Dermis blood vessel endothelial cell (primary cell): ENCODE data around the gene DNAJB1. TPM values are rescaled to one million over a fixed set of nuclear protein-coding genes. Genes with fewer than 3 reads are reported as not detected.
"Not testable (repeated sequence)": the region's sequence is repeated elsewhere in the genome, so short reads cannot be mapped to it uniquely, and the experiment has no call there.

Source experiments
- DNase-seq: peaks from one replicate; pipeline ENCODE4 v3.0.0; 2010
- total RNA-seq: library from RNA; depleted of rRNA; stranded (reverse); fragments of >200 nt; gene quantifications from 2 replicates; pipeline ENCODE4 v1.2.3, GENCODE V29; 2014

The DNAJB1 gene
- total RNA-seq, 1 donor from 2014 or later: 39.5 TPM

DNA sequence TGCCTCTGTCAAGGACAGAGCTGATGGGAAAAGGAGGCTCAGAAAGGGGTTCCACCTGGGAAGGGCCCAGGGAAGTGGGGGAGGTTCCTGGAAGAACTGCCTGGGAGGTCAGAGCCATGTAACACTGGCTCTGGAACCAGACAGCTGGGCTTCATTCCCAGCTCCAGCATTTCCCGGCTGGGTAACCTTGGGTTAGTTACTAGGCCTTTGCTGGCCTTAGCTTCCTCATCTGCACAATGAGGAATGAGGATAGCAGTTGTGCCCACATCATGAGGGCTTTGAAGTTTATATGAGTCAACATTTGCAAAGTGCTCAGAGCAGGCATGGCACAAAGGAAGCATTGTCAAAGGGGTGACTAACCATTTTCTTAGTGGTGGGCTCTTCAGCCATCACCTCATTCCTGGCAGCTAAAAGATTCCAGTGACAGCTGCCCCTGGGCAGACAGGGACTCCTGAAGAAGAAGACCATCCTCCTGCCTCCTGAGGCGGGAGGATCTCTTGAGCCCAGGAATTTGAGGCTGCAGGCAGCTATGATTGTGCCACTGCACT lies 1.7 kb upstream of the DNAJB1 start:
- DNase-seq: peak; percentile 78

GRCh38 chr19:14519245-14519859 lies 1.2 kb upstream of the DNAJB1 start:
- no peak for DNase-seq

DNA sequence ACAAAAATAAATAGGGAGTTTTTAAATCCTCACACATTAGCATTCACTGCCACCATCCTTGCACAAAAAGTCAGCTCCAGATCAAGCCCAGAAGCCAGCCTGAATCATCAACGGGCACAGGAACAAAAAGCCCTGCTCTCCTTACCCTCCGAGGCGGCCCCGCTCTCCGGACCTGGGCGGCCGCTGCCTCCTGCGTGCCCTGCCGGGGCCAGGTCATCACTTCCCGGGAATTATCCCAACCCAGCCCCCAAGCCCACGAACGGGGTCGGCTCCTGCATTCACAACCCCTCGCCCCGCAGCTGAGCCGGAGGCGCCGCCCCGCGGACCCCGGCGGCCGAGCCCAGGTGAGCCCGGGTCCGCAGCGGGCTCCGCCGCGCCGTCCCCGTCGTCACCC lies 754 bp downstream of the DNAJB1 start:
- DNase-seq: peak; percentile 67

GRCh38 chr19:14516746-14517438 lies 1.3 kb downstream of the DNAJB1 start:
- no peak for DNase-seq

DNA sequence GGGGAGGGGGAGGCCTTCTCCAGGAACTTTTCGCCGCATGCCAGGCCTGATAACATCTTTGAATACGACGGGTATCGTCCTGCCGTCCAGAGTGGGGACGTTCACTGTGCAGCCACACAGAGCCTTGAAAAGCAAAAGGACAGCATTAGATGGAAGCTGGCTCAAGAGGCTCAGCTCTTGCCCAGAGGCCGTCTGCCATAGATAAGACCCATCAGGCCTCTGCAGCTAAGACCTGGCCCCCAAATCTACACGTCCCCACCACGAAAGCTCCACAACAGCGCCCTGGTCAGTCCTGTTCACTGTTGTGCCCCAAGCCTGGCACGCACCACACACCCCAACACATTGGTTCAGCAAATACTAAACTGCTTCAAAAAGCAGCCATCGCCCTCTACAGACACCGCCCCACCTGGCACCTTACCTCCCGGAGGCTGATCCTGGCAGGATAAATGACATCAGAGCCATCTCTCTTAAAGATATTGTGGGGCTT lies 2.1 kb downstream of the DNAJB1 start:
- no peak for DNase-seq

- DNase-seq: no peak
Observed at GRCh38 chr19:14515501-14516047, 2.6 kb downstream of the DNAJB1 start.

- no peak for DNase-seq
Observed at GRCh38 chr19:14514215-14514863, 3.9 kb downstream of the DNAJB1 start.

DNA sequence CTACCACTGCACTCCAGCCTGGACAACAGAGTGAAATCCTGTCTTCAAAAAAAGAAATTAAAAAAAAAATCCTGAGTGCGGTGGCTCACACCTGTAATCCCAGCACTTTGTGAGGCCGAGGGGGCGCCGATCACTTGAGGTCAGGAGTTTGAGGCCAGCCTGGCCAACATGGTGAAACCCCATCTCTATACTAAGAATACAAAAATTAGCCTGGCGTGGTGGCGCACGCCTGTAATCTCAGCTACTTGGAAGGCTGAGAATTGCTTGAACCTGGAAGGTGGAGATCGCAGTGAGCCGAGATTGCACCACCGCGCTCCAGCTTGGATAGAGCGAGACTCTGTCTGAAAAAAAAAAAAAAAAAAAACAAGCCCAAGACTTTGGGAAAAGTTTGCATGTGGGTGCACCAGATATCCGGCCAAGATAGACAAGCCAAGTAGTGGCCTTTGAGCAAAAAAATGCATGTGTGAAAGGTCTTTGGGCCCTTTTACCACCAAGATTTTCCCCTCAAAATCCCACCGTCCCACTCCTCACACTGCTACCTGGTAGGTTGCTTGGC lies 5.7 kb downstream of the DNAJB1 start:
- no peak for DNase-seq

- DNase-seq: no peak
Observed at GRCh38 chr19:14511229-14511593, 7.0 kb downstream of the DNAJB1 start.

DNA sequence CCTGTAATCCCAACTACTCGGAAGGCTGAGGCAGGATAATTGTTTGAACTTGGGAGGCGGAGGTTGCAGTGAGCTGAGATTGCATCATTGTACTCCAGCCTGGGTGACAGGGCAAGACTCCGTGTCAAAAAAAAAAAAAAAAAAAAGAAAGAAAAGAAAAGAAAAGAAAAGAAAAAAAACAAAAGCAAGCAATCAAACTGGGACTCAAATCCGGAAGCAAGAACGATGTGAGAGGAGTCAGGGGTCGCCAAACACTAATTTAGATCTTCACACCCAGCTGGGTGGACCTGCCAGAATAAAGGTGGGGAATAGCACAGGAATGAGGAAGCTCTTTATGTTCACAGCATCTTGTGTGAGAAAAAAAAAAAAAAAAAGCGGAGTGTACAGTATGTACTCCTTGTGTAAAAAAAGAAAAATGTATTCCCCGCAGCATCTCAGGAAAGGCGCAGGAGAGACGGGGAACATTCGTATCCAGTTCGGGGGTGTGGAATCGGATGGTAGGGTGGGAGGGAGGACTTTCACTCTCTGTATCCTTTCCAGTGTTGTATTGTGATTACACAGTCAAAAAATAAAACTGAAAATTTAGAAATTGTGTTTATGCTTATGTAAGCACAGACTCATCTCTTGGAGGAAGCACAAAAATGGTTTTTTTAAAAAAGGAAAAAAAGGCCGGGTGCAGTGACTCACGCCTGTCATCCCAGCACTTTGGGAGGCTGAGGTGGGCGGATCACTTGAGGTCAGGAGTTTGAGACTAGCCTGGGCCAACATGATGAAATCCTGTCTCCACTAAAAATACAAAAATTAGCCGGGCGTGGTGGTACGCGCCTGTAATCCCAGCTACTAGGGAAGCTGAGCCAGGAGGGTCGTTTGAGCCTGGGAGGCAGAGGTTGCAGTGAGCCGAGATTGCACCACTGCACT lies 7.6 kb downstream of the DNAJB1 start:
- DNase-seq: peak; percentile 26

- peak; percentile 76 for DNase-seq
Observed at GRCh38 chr19:14507704-14508542, 10.3 kb downstream of the DNAJB1 start.

GRCh38 chr19:14505488-14506239 lies 12.5 kb downstream of the DNAJB1 start:
- DNase-seq: peak; percentile 63

- DNase-seq: not testable (repeated sequence)
Observed at GRCh38 chr19:14504575-14504974, 13.6 kb downstream of the DNAJB1 start.

DNA sequence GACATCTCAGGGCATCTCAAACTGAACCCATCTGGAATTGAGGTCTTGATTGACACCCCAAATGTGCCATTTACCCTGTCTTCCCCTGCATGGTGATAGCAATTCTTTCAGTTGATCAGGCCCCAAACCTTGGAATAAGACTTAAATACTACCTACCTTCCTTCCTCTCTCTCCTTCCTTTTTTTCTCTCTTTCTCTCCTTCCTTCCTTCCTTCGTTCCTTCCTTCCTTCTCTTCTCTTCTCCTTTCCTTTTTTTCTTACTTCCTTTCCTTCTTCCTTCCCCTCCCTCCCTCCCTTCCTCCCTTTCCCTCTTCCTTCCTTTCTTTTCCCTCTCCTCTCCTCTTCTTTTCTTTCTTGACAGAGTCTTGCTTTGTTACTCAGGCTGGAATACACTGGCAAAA lies 14.9 kb downstream of the DNAJB1 start:
- DNase-seq: no peak

- DNase-seq: no peak
Observed at GRCh38 chr19:14502334-14503092, 15.7 kb downstream of the DNAJB1 start.

DNA sequence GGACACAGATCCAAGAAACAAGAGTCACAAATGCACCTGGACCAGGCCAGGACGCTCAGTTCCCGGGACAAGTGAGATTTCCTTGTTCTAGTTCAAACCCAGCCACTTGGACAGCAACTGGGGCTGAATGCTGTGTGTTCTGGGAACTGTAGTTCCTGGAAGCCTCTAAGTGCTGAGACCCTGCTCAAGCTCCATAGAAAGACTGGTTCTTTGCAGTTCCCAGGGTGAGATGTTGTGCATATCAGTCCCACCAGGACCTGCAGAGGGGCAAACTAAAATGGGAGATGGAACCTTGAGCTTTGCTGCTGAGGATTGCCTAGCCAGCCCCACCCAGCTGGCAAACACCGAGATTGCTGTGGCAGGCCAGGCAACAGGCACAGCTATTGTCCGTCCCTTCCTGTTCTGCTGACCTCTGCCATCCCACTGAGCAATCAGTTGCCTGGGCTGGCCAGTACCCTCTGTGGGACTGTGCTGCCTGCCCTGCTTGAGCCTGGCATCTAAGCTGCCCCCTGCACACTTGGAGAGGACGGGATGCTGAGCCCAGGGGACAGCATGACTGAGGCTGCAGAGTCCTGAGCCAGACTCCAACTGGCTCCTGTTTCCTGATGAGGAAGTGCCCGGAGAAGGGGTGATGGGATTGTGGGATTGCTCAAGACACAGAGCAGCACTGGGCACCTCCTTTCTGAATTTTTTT lies 20.8 kb downstream of the DNAJB1 start:
- peak; percentile 67 for DNase-seq

DNA sequence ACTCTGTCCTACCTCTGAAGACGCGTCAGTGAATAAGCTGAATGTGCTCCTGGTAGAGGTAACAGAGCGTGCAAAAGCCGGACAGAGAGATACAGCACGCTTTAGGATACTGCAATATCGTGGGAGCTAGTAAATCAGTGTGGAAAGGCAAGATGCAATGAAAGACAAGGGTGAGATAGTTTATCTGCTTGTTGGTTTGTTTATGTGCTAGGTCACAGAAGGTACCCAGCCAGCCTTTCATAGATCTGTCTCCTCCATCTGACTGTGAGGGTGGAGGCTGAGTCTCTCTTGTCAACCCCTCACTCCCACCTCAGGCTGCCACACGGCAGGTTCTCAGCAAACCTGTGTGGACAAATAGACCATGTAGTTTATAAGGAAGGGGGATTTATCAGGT lies 21.4 kb downstream of the DNAJB1 start:
- DNase-seq: no peak

DNA sequence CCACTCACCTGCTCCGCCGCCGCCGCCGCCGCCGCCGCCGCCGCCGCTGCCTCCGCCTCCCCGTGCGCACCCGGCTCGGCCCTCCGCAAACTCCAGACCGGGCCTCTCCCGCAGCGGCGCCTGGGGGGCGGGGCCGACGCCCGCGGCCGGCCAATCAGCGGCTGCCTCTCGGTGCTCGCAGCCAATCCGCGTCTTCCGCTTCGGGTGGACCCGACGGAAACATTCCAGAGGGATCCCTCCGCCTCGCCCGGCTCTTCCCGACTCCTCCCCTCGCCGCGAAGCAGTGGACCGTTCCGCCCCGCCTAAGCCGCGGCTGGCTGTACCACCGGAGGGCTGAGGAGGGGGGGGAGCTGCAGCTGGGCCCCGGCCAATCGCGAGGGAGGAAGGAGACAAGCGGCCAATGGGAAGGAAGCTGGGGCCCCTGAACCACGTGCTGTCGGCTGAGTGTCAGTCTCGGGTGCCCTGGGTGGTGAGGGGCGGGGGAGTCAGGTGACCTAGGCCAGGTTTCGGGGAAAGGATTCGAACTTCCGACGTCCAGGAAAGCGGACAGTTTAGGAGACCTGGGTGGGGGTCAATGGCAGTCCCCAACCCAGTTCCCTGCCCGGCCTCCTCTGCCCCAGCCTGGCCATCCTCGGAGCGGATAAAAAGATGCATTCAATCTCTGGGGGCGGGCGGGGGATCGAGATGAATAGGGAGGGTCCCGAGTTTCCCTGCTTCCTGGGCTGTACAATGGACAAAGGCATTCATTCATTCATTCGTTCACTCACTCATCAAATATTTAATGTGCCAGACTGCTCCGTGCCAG lies 22.0 kb downstream of the DNAJB1 start, which contains the start of gene GIPC1:
TSS of gene GIPC1 (minus strand) at position 99 of the 805 bp plus-strand sequence. CDS start 13,151 bp downstream, outside the sequence.
- DNase-seq: peak; percentile 100
